ENCODE data around the gene ECHDC3.

Gene ECHDC3

GRCh38 chr10:11746883-11747539 lies 4.8 kb downstream of the ECHDC3 start:
- DNase-seq, result no peak
- Histone ChIP-seq H3K36me3 (ENCODE audit: control insufficient read depth, insufficient read depth, low read length) (no peaks in the 10 kb centered on the region), H3K4me3 (ENCODE audit: insufficient read depth, low read depth, low read length, poor library complexity, severe bottlenecking) (no peak overlapping the region), H3K9me3 (ENCODE audit: control insufficient read depth, low read length) (no peaks in the 10 kb centered on the region), H3K4me1 (ENCODE audit: control insufficient read depth, insufficient read depth, low read length, poor library complexity, severe bottlenecking) (no peaks in the 10 kb centered on the region), H3K27me3 (replicated peaks; ENCODE audit: control insufficient read depth, insufficient read depth, low read length, poor library complexity, severe bottlenecking) (no peaks in the 10 kb centered on the region), H3K27ac (ENCODE audit: insufficient read depth, low read length, poor library complexity, severe bottlenecking) (no peak overlapping the region)

- Histone ChIP-seq H3K4me3 (ENCODE audit: insufficient read depth, low read depth, low read length, poor library complexity, severe bottlenecking) (no peak overlapping the region), H3K27ac (ENCODE audit: insufficient read depth, low read length, poor library complexity, severe bottlenecking) (no peak overlapping the region), H3K4me1 (ENCODE audit: control insufficient read depth, insufficient read depth, low read length, poor library complexity, severe bottlenecking) (no peaks in the 10 kb centered on the region)
These were observed 6.7 kb downstream of the ECHDC3 start for GRCh38 chr10:11748866-11749265.

GRCh38 chr10:11750420-11750819 lies 8.2 kb downstream of the ECHDC3 start:
- H3K27ac ChIP-seq (ENCODE audit: insufficient read depth, low read length, poor library complexity, severe bottlenecking), result no peak overlapping the region

More at GRCh38 chr10:11748866-11749265, 6.7 kb downstream of the ECHDC3 start:
- no peak for DNase-seq
- H3K9me3 ChIP-seq (ENCODE audit: control insufficient read depth, low read length), result no peaks in the 10 kb centered on the region
- H3K27me3 ChIP-seq (replicated peaks; ENCODE audit: control insufficient read depth, insufficient read depth, low read length, poor library complexity, severe bottlenecking), result no peaks in the 10 kb centered on the region
- H3K36me3 ChIP-seq (ENCODE audit: control insufficient read depth, insufficient read depth, low read length), result no peaks in the 10 kb centered on the region

GRCh38 chr10:11754173-11754572 lies 12.0 kb downstream of the ECHDC3 start:
- no peaks in the 10 kb centered on the region for H3K36me3 ChIP-seq (ENCODE audit: control insufficient read depth, insufficient read depth, low read length)
- H3K27ac ChIP-seq (ENCODE audit: insufficient read depth, low read length, poor library complexity, severe bottlenecking), result no peak overlapping the region
- no peak for DNase-seq

More at GRCh38 chr10:11750420-11750819, 8.2 kb downstream of the ECHDC3 start:
- no peaks in the 10 kb centered on the region for H3K9me3 ChIP-seq (ENCODE audit: control insufficient read depth, low read length)
- no peaks in the 10 kb centered on the region for H3K4me1 ChIP-seq (ENCODE audit: control insufficient read depth, insufficient read depth, low read length, poor library complexity, severe bottlenecking)
- no peaks in the 10 kb centered on the region for H3K36me3 ChIP-seq (ENCODE audit: control insufficient read depth, insufficient read depth, low read length)
- H3K4me3 ChIP-seq (ENCODE audit: insufficient read depth, low read depth, low read length, poor library complexity, severe bottlenecking), result no peak overlapping the region
- no peak for DNase-seq
- no peaks in the 10 kb centered on the region for H3K27me3 ChIP-seq (replicated peaks; ENCODE audit: control insufficient read depth, insufficient read depth, low read length, poor library complexity, severe bottlenecking)

GRCh38 chr10:11754620-11755019 lies 12.4 kb downstream of the ECHDC3 start:
- Histone ChIP-seq H3K4me1 (ENCODE audit: control insufficient read depth, insufficient read depth, low read length, poor library complexity, severe bottlenecking) (no peaks in the 10 kb centered on the region), H3K36me3 (ENCODE audit: control insufficient read depth, insufficient read depth, low read length) (no peaks in the 10 kb centered on the region), H3K4me3 (ENCODE audit: insufficient read depth, low read depth, low read length, poor library complexity, severe bottlenecking) (no peak overlapping the region), H3K27me3 (replicated peaks; ENCODE audit: control insufficient read depth, insufficient read depth, low read length, poor library complexity, severe bottlenecking) (no peaks in the 10 kb centered on the region), H3K9me3 (ENCODE audit: control insufficient read depth, low read length) (no peaks in the 10 kb centered on the region), H3K27ac (ENCODE audit: insufficient read depth, low read length, poor library complexity, severe bottlenecking) (no peak overlapping the region)
- DNase-seq, result no peak

More at GRCh38 chr10:11754173-11754572, 12.0 kb downstream of the ECHDC3 start:
- Histone ChIP-seq H3K4me1 (ENCODE audit: control insufficient read depth, insufficient read depth, low read length, poor library complexity, severe bottlenecking) (no peaks in the 10 kb centered on the region), H3K9me3 (ENCODE audit: control insufficient read depth, low read length) (no peaks in the 10 kb centered on the region), H3K27me3 (replicated peaks; ENCODE audit: control insufficient read depth, insufficient read depth, low read length, poor library complexity, severe bottlenecking) (no peaks in the 10 kb centered on the region), H3K4me3 (ENCODE audit: insufficient read depth, low read depth, low read length, poor library complexity, severe bottlenecking) (no peak overlapping the region)

DNA sequence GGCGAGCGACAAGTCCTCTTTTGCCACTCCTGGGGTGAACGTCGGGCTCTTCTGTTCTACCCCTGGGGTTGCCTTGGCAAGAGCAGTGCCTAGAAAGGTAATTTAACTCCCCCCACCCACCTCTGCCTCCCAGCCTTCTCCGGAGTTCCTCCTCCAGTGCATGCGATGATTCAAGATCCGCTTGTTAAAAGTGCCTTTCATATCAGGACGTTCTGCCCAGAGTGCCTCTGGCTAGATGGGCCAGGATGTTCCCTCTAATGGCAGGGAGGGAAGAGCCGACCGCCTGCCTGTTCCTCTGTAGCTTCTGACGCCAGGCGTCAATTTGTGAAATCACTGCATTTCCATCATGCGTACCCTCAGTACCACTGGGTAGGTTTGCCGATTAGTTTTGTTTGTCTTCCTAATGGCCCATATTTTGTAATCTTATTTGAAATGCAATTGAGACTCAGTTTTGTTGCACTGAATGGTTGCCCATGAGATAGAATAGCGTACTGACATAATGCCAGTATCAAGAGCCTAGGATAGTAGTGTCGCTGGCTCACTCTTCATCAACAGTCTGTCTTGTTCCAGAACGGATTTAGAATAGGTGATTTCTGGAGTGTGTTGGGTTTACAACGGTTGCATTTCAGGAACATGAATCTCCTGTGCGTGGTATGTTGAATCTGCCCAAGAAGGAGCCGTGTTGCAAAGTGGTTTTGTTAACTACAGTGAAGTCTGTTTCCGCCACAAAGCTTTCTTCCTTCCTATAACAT lies 13.5 kb downstream of the ECHDC3 start:
- no peaks in the 10 kb centered on the region for H3K4me1 ChIP-seq (ENCODE audit: control insufficient read depth, insufficient read depth, low read length, poor library complexity, severe bottlenecking)
- no peaks in the 10 kb centered on the region for H3K9me3 ChIP-seq (ENCODE audit: control insufficient read depth, low read length)
- no peaks in the 10 kb centered on the region for H3K27me3 ChIP-seq (replicated peaks; ENCODE audit: control insufficient read depth, insufficient read depth, low read length, poor library complexity, severe bottlenecking)
- no peak overlapping the region for H3K4me3 ChIP-seq (ENCODE audit: insufficient read depth, low read depth, low read length, poor library complexity, severe bottlenecking)
- no peaks in the 10 kb centered on the region for H3K36me3 ChIP-seq (ENCODE audit: control insufficient read depth, insufficient read depth, low read length)
- H3K27ac ChIP-seq (ENCODE audit: insufficient read depth, low read length, poor library complexity, severe bottlenecking), result no peak overlapping the region
- no peak for DNase-seq

- DNase-seq, result no peak
- H3K4me1 ChIP-seq (ENCODE audit: control insufficient read depth, insufficient read depth, low read length, poor library complexity, severe bottlenecking), result no peaks in the 10 kb centered on the region
- no peaks in the 10 kb centered on the region for H3K36me3 ChIP-seq (ENCODE audit: control insufficient read depth, insufficient read depth, low read length)
- no peak overlapping the region for H3K4me3 ChIP-seq (ENCODE audit: insufficient read depth, low read depth, low read length, poor library complexity, severe bottlenecking)
- no peak overlapping the region for H3K27ac ChIP-seq (ENCODE audit: insufficient read depth, low read length, poor library complexity, severe bottlenecking)
- H3K27me3 ChIP-seq (replicated peaks; ENCODE audit: control insufficient read depth, insufficient read depth, low read length, poor library complexity, severe bottlenecking), result no peaks in the 10 kb centered on the region
- no peaks in the 10 kb centered on the region for H3K9me3 ChIP-seq (ENCODE audit: control insufficient read depth, low read length)
These were observed 14.7 kb downstream of the ECHDC3 start for GRCh38 chr10:11756766-11757315.

DNA sequence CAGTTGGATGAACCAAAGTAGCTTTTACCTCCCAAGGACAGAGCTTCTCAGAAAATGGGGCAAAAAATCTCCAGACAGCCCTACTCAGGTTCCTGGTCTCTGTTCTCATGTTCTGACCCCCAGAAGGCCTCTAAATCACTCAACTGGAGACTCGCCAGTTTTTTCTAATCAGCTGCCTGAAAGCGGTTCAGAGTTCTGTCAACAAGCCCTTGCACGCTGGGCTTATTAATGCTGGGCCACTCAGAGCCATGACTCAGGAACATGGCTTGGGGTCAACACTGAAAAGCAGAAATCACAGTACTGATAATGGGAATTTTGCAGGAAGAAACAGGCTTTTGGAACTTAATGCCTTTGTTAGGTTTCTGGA lies 15.3 kb downstream of the ECHDC3 start:
- Histone ChIP-seq H3K36me3 (ENCODE audit: control insufficient read depth, insufficient read depth, low read length) (no peaks in the 10 kb centered on the region), H3K4me3 (ENCODE audit: insufficient read depth, low read depth, low read length, poor library complexity, severe bottlenecking) (no peak overlapping the region), H3K27ac (ENCODE audit: insufficient read depth, low read length, poor library complexity, severe bottlenecking) (no peak overlapping the region), H3K4me1 (ENCODE audit: control insufficient read depth, insufficient read depth, low read length, poor library complexity, severe bottlenecking) (no peaks in the 10 kb centered on the region), H3K9me3 (ENCODE audit: control insufficient read depth, low read length) (no peaks in the 10 kb centered on the region), H3K27me3 (replicated peaks; ENCODE audit: control insufficient read depth, insufficient read depth, low read length, poor library complexity, severe bottlenecking) (no peaks in the 10 kb centered on the region)
- no peak for DNase-seq

DNA sequence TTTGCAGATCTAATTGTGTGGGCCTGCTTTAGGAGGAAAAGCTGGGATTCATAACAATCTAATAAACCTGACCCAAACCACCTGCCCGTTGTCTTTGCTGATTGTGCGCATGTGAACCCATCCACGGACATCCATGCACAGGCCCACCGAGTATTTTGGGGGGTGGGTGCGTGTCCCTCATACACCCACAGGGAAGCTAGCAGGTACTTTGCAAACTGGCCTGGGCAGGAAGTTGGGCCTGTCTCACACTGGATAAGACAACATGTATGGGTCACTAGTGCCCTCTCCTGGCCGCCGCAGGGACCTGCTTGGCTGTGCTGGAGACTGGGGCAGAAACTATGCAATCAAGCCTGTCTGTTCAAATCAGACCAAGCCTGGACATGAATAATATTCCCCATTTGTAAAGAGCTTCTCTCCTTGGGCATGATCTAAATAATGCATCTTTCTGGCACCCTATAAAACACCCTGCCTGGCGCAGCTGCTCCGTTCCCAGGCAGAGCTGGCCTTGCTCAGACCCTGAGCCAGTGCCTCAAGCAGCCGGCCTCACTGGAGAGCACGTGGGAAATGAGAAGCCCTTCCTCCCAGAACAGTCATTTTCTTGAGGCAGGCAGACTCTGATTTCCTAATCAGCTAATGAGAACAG lies 15.8 kb downstream of the ECHDC3 start:
- peak; percentile 50 to 69 (median 53) for DNase-seq
- Histone ChIP-seq H3K4me3 (ENCODE audit: insufficient read depth, low read depth, low read length, poor library complexity, severe bottlenecking) (no peak overlapping the region), H3K36me3 (ENCODE audit: control insufficient read depth, insufficient read depth, low read length) (no peaks in the 10 kb centered on the region), H3K27ac (ENCODE audit: insufficient read depth, low read length, poor library complexity, severe bottlenecking) (no peak overlapping the region), H3K4me1 (ENCODE audit: control insufficient read depth, insufficient read depth, low read length, poor library complexity, severe bottlenecking) (no peaks in the 10 kb centered on the region), H3K27me3 (replicated peaks; ENCODE audit: control insufficient read depth, insufficient read depth, low read length, poor library complexity, severe bottlenecking) (no peaks in the 10 kb centered on the region), H3K9me3 (ENCODE audit: control insufficient read depth, low read length) (no peaks in the 10 kb centered on the region)

Measured in effector memory CD4-positive, alpha-beta T cell (primary cell).